HepG2 (cell line): ENCODE data around the gene IRF3.

ENCODE experiments used
- POLR2A ChIP-seq, 2 experiments: IDR thresholded peaks; 2 replicates each; pipeline ENCODE4 v1.6.1; 2011; ENCODE audit warnings: low read depth in 2 of 2, low read length in 2 of 2, mild to moderate bottlenecking in 1 of 2, moderate library complexity in 1 of 2; ENCODE audit not compliant: insufficient read depth in 1 of 2
- POLR2AphosphoS5 ChIP-seq: IDR thresholded peaks from 2 replicates; pipeline ENCODE4 v1.6.1; 2012; ENCODE audit warnings: low read depth, low read length
- SP1 ChIP-seq, 2 experiments: fragments of 450-650 bp in 1 of 2; sonication (generic) in 1 of 2; formaldehyde crosslinking in 1 of 2; IDR thresholded peaks; 2 replicates each; pipeline versions ENCODE4 v1.4.0 to v1.6.1; 2016 to 2020; ENCODE audit warnings: missing genetic modification reagents in 1 of 2
- ZNF33A ChIP-seq: sonication (generic); formaldehyde crosslinking; IDR thresholded peaks from 2 replicates; pipeline ENCODE4 v1.5.1; 2020; ENCODE audit warnings: missing genetic modification reagents, mild to moderate bottlenecking, moderate library complexity, borderline replicate concordance
- ZZZ3 ChIP-seq: sonication (generic); formaldehyde crosslinking; IDR thresholded peaks from 2 replicates; pipeline ENCODE4 v1.4.0; 2020; ENCODE audit warnings: missing genetic modification reagents, mild to moderate bottlenecking, borderline replicate concordance
- TF ChIP-seq, protein P1 (sequence below): sonication (generic); formaldehyde crosslinking; IDR thresholded peaks from 2 replicates; pipeline ENCODE4 v1.5.0; 2020; ENCODE audit warnings: mild to moderate bottlenecking, missing genetic modification reagents, moderate library complexity
- TF ChIP-seq, protein P2 (sequence below), 2 experiments: IDR thresholded peaks; 2 replicates each; pipeline ENCODE4 v1.6.1; 2011 to 2012; ENCODE audit warnings: low read length in 2 of 2, borderline replicate concordance in 1 of 2, low read depth in 1 of 2, mild to moderate bottlenecking in 1 of 2, moderate library complexity in 1 of 2
- TF ChIP-seq, protein P3 (sequence below), 2 experiments: fragments of 450-650 bp in 1 of 2; sonication (generic) in 1 of 2; formaldehyde crosslinking; IDR thresholded peaks; 2 replicates each; pipeline versions ENCODE4 v1.5.0 to v1.8.0; 2020 to 2022; ENCODE audit warnings: mild to moderate bottlenecking in 1 of 2, missing genetic modification reagents in 1 of 2

DNA sequence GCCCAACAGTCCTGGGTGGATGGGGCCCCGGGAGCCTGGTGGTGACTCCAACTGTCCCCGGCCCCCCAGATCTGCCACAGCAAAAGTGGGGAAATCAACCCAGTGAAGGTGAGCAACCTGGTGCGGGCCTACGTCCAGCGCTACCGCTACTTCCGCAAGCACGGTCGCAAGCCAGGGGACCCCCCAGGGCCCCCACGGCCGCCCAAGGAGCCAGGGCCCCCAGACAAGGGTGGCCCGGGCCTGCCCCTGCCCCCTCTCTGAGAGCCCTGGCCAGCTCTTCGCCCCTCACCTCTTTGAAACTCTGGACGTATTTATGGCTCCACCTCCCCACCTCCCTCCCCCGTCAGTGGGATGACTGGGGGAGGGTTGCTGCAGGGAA, 7.5 kb downstream of the IRF3 start:
- TF ChIP-seq, protein P1, sequence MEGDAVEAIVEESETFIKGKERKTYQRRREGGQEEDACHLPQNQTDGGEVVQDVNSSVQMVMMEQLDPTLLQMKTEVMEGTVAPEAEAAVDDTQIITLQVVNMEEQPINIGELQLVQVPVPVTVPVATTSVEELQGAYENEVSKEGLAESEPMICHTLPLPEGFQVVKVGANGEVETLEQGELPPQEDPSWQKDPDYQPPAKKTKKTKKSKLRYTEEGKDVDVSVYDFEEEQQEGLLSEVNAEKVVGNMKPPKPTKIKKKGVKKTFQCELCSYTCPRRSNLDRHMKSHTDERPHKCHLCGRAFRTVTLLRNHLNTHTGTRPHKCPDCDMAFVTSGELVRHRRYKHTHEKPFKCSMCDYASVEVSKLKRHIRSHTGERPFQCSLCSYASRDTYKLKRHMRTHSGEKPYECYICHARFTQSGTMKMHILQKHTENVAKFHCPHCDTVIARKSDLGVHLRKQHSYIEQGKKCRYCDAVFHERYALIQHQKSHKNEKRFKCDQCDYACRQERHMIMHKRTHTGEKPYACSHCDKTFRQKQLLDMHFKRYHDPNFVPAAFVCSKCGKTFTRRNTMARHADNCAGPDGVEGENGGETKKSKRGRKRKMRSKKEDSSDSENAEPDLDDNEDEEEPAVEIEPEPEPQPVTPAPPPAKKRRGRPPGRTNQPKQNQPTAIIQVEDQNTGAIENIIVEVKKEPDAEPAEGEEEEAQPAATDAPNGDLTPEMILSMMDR (CRISPR knock-in tag), result no peak
- TF ChIP-seq ZNF33A (CRISPR knock-in tag) (no peak), POLR2AphosphoS5 (no peak), ZZZ3 (CRISPR knock-in tag) (no peak), SP1 (IDR thresholded peaks at IDR 0.05) (no peak), SP1 (CRISPR knock-in tag; IDR thresholded peaks at IDR 0.05) (no peak), POLR2A (IDR thresholded peaks at IDR 0.05; ENCODE audit: insufficient read depth in 1 of 2, low read depth in 2 of 2, low read length in 2 of 2) (no peak)
- TF ChIP-seq, protein P2, sequence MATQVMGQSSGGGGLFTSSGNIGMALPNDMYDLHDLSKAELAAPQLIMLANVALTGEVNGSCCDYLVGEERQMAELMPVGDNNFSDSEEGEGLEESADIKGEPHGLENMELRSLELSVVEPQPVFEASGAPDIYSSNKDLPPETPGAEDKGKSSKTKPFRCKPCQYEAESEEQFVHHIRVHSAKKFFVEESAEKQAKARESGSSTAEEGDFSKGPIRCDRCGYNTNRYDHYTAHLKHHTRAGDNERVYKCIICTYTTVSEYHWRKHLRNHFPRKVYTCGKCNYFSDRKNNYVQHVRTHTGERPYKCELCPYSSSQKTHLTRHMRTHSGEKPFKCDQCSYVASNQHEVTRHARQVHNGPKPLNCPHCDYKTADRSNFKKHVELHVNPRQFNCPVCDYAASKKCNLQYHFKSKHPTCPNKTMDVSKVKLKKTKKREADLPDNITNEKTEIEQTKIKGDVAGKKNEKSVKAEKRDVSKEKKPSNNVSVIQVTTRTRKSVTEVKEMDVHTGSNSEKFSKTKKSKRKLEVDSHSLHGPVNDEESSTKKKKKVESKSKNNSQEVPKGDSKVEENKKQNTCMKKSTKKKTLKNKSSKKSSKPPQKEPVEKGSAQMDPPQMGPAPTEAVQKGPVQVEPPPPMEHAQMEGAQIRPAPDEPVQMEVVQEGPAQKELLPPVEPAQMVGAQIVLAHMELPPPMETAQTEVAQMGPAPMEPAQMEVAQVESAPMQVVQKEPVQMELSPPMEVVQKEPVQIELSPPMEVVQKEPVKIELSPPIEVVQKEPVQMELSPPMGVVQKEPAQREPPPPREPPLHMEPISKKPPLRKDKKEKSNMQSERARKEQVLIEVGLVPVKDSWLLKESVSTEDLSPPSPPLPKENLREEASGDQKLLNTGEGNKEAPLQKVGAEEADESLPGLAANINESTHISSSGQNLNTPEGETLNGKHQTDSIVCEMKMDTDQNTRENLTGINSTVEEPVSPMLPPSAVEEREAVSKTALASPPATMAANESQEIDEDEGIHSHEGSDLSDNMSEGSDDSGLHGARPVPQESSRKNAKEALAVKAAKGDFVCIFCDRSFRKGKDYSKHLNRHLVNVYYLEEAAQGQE (IDR thresholded peaks at IDR 0.05; ENCODE audit: borderline replicate concordance in 1 of 2, low read depth in 1 of 2, low read length in 2 of 2), result no peak
- TF ChIP-seq, protein P3, sequence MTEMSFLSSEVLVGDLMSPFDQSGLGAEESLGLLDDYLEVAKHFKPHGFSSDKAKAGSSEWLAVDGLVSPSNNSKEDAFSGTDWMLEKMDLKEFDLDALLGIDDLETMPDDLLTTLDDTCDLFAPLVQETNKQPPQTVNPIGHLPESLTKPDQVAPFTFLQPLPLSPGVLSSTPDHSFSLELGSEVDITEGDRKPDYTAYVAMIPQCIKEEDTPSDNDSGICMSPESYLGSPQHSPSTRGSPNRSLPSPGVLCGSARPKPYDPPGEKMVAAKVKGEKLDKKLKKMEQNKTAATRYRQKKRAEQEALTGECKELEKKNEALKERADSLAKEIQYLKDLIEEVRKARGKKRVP (CRISPR knock-in tag; IDR thresholded peaks at IDR 0.05), result no peak
